ENCODE results near the gene NEU1. TPM values are rescaled to one million over a fixed set of nuclear protein-coding genes. Genes with fewer than 3 reads are reported as not detected.

The NEU1 gene
- total RNA-seq, 2 donors from 2014 or later = 33.1 to 63.5 TPM

Other genes with a start within 250 kb of the NEU1 start
- gene AIF1, start 247.6 kb downstream of the NEU1 start, total RNA-seq = 10 to 100 TPM in 1 of 2 donors, 1 to 10 TPM in 1; 5.2 to 15.0 TPM
- 100 to 1,000 TPM in 1 of 2 donors, 10 to 100 TPM in 1; 92.9 to 110 TPM for gene PRRC2A, start 242.1 kb downstream of the NEU1 start, total RNA-seq
- 100 to 1,000 TPM; 272 to 282 TPM for gene BAG6, start 210.2 kb downstream of the NEU1 start, total RNA-seq
- 1 to 10 TPM; 2.0 to 3.1 TPM for gene APOM, start 206.9 kb downstream of the NEU1 start, total RNA-seq
- gene C6orf47, start 202.0 kb downstream of the NEU1 start, total RNA-seq = 10 to 100 TPM; 35.7 to 36.3 TPM
- gene GPANK1, start 197.8 kb downstream of the NEU1 start, total RNA-seq = 10 to 100 TPM; 11.1 to 15.2 TPM
- 100 to 1,000 TPM; 137 to 155 TPM for gene CSNK2B, start 196.7 kb downstream of the NEU1 start, total RNA-seq
- 1 to 10 TPM; 8.7 to 9.9 TPM for gene LY6G5B, start 192.8 kb downstream of the NEU1 start, total RNA-seq
- gene LY6G5C, start 181.8 kb downstream of the NEU1 start, total RNA-seq = 1 to 10 TPM; 1.6 to 2.5 TPM
- gene ABHD16A, start 159.5 kb downstream of the NEU1 start, total RNA-seq = 10 to 100 TPM; 51.5 to 53.9 TPM
- not detected for gene LY6G6F, start 156.0 kb downstream of the NEU1 start, total RNA-seq
- not detected for gene LY6G6D, start 147.5 kb downstream of the NEU1 start, total RNA-seq
- gene LY6G6C, start 141.1 kb downstream of the NEU1 start, total RNA-seq = not detected
- under 1 TPM in 1 of 2 donors, not detected in 1; 0.20 TPM for gene MPIG6B, start 139.4 kb downstream of the NEU1 start, total RNA-seq
- 100 to 1,000 TPM in 1 of 2 donors, 10 to 100 TPM in 1; 84.2 to 139 TPM for gene DDAH2, start 133.5 kb downstream of the NEU1 start, total RNA-seq
- 100 to 1,000 TPM; 502 to 513 TPM for gene CLIC1, start 126.3 kb downstream of the NEU1 start, total RNA-seq
- 10 to 100 TPM; 18.7 to 26.9 TPM for gene MSH5, start 122.8 kb downstream of the NEU1 start, total RNA-seq
- 1 to 10 TPM; 3.2 to 3.9 TPM for gene SAPCD1, start 100.2 kb downstream of the NEU1 start, total RNA-seq
- gene VWA7, start 85.5 kb downstream of the NEU1 start, total RNA-seq = 10 to 100 TPM; 11.4 to 11.8 TPM
- gene VARS1, start 67.1 kb downstream of the NEU1 start, total RNA-seq = 10 to 100 TPM; 35.3 to 58.1 TPM
- 10 to 100 TPM; 33.0 to 33.5 TPM for gene LSM2, start 55.9 kb downstream of the NEU1 start, total RNA-seq
- gene HSPA1L, start 47.5 kb downstream of the NEU1 start, total RNA-seq = 1 to 10 TPM in 1 of 2 donors, under 1 TPM in 1; 0.89 to 1.1 TPM
- gene HSPA1A, start 47.3 kb downstream of the NEU1 start, total RNA-seq = 100 to 1,000 TPM; 124 to 136 TPM
- 100 to 1,000 TPM; 252 to 296 TPM for gene HSPA1B, start 35.1 kb downstream of the NEU1 start, total RNA-seq
- gene SLC44A4, start 16.2 kb upstream of the NEU1 start, total RNA-seq = 100 to 1,000 TPM; 763 to 988 TPM
- 10 to 100 TPM; 28.0 to 30.5 TPM for gene EHMT2, start 34.9 kb upstream of the NEU1 start, total RNA-seq
- gene ZBTB12, start 39.3 kb upstream of the NEU1 start, total RNA-seq = 1 to 10 TPM; 2.7 to 2.9 TPM
- 10 to 100 TPM in 1 of 2 donors, 1 to 10 TPM in 1; 6.1 to 18.2 TPM for gene C2, start 64.9 kb upstream of the NEU1 start, total RNA-seq
- 10 to 100 TPM; 22.2 to 58.8 TPM for gene CFB, start 83.3 kb upstream of the NEU1 start, total RNA-seq
- 10 to 100 TPM; 47.9 to 51.3 TPM for gene NELFE, start 96.2 kb upstream of the NEU1 start, total RNA-seq
- 10 to 100 TPM; 55.4 to 70.8 TPM for gene SKIC2, start 96.4 kb upstream of the NEU1 start, total RNA-seq
- 10 to 100 TPM; 14.4 to 15.8 TPM for gene DXO, start 109.3 kb upstream of the NEU1 start, total RNA-seq
- 10 to 100 TPM in 1 of 2 donors, 1 to 10 TPM in 1; 4.1 to 40.0 TPM for gene C4A, start 119.2 kb upstream of the NEU1 start, total RNA-seq
- 10 to 100 TPM in 1 of 2 donors, 1 to 10 TPM in 1; 3.8 to 31.2 TPM for gene C4B, start 152.0 kb upstream of the NEU1 start, total RNA-seq
- gene CYP21A2, start 175.6 kb upstream of the NEU1 start, total RNA-seq = under 1 TPM in 1 of 2 donors, not detected in 1; 0.15 TPM
- 10 to 100 TPM; 19.4 to 35.9 TPM for gene TNXB, start 246.5 kb upstream of the NEU1 start, total RNA-seq